A673 (cell line): ENCODE results near the gene RHEB. TPM values are rescaled to one million over a fixed set of nuclear protein-coding genes. Genes with fewer than 3 reads are reported as not detected.
"Not testable (repeated sequence)": the region's sequence is repeated elsewhere in the genome, so short reads cannot be mapped to it uniquely, and the experiment has no call there.

Experiments used
- BruUV-seq: library from RNA; stranded (reverse); fragments of 400-500 nt; replicated peaks from 2 replicates; lab custom pipeline; 2021; lab: Mats Ljungman, UMichigan
- CTCF ChIA-PET: fragments of 300-600 bp; sonication (Branson Sonifier 250); formaldehyde crosslinking; loops from one replicate; lab custom pipeline; 2022; ENCODE audit warnings: antibody characterized with exemption; lab: Charles Lee
- POLR2A ChIA-PET: fragments of 300-600 bp; sonication (Branson Sonifier 250); formaldehyde crosslinking; loops from one replicate; lab custom pipeline; 2022; ENCODE audit warnings: antibody characterized with exemption; ENCODE audit not compliant: low non-redundant PET; lab: Charles Lee
- DNase-seq: peaks from one replicate; pipeline ENCODE4 v3.0.0-alpha.2; 2015; ENCODE audit warnings: low spot score
- H3K27ac ChIP-seq: fragments of 200-600 bp; sonication (generic); 2 replicates; pipeline ENCODE4 v1.5.1; 2016; ENCODE audit warnings: mixed run types, low read depth, mild to moderate bottlenecking, mixed read lengths, antibody characterized with exemption, low read length; ENCODE audit not compliant: poor library complexity, severe bottlenecking
- H3K27me3 ChIP-seq: fragments of 200-600 bp; sonication (generic); replicated peaks from 2 replicates; pipeline ENCODE4 v1.6.1; 2017; ENCODE audit warnings: mixed run types, low read depth, mild to moderate bottlenecking, mixed read lengths, antibody characterized with exemption, low read length; ENCODE audit not compliant: insufficient read depth, poor library complexity
- H3K36me3 ChIP-seq: fragments of 200-600 bp; sonication (generic); 2 replicates; pipeline ENCODE4 v1.6.1; 2016; ENCODE audit warnings: mixed run types, mild to moderate bottlenecking, mixed read lengths, antibody characterized with exemption, low read length; ENCODE audit not compliant: insufficient read depth, poor library complexity, severe bottlenecking
- H3K4me1 ChIP-seq: fragments of 200-600 bp; sonication (generic); 2 replicates; pipeline ENCODE4 v1.6.1; 2017; ENCODE audit warnings: mixed run types, mild to moderate bottlenecking, mixed read lengths, antibody characterized with exemption, low read length; ENCODE audit not compliant: insufficient read depth, poor library complexity, severe bottlenecking
- H3K4me3 ChIP-seq: fragments of 200-600 bp; sonication (generic); 2 replicates; pipeline ENCODE4 v1.5.1; 2016; ENCODE audit warnings: low read depth, mixed run types, mild to moderate bottlenecking, mixed read lengths, low read length; ENCODE audit not compliant: poor library complexity, severe bottlenecking
- H3K9me3 ChIP-seq: fragments of 200-600 bp; sonication (generic); 2 replicates; pipeline ENCODE4 v1.6.1; 2016; ENCODE audit warnings: mixed run types, low read depth, mild to moderate bottlenecking, mixed read lengths, antibody characterized with exemption, low read length; ENCODE audit not compliant: poor library complexity, severe bottlenecking
- CTCF ChIP-seq: fragments of 300-800, 200-600 bp; sonication (generic); conservative IDR thresholded peaks from 2 replicates; pipeline ENCODE4 v1.5.1; 2017; ENCODE audit warnings: low read depth, mild to moderate bottlenecking, antibody characterized with exemption, low read length, moderate library complexity, mixed read lengths
- EZH2 ChIP-seq: fragments of 200-600 bp; sonication (generic); IDR thresholded peaks from 2 replicates; pipeline ENCODE4 v1.6.1; 2017; ENCODE audit warnings: borderline replicate concordance, low read depth, mild to moderate bottlenecking, mixed read lengths, antibody characterized with exemption, low read length; ENCODE audit not compliant: poor library complexity, severe bottlenecking
- intact Hi-C: fragments of 100-400 bp; cut with micrococcal nuclease; formaldehyde crosslinking; loops from one replicate; pipeline ENCODE4 v1.10.0; 2022; ENCODE audit not compliant: unreplicated experiment
- total RNA-seq: library from RNA; stranded (reverse); gene quantifications from 2 replicates; pipeline ENCODE4 v1.2.3, GENCODE V29; 2021

Gene RHEB
- total RNA-seq, 1 experiment from 2014 or later, result 136 TPM

GRCh38 chr7:151537818-151538561, 18.3 kb upstream of the RHEB start:
- no peaks in the 10 kb centered on the region for H3K27me3 ChIP-seq
- TF ChIP-seq CTCF (no peak), EZH2 (no peak)
- H3K27ac ChIP-seq, result no peak overlapping the region
- H3K9me3 ChIP-seq, result no peaks in the 10 kb centered on the region
- no peaks in the 10 kb centered on the region for H3K36me3 ChIP-seq
- DNase-seq, result no peak
- ChIA-PET POLR2A (no interaction called here), CTCF (no interaction called here)
- no TSS peak for BruUV-seq
- intact Hi-C loops, result no loop called here
- no peaks in the 10 kb centered on the region for H3K4me1 ChIP-seq
- no peak overlapping the region for H3K4me3 ChIP-seq

GRCh38 chr7:151536178-151536577, 16.5 kb upstream of the RHEB start:
- CTCF ChIA-PET, H3K4me3 ChIP-seq, intact Hi-C loops, H3K27me3 ChIP-seq, H3K9me3 ChIP-seq, H3K36me3 ChIP-seq, POLR2A ChIA-PET, H3K4me1 ChIP-seq, DNase-seq, BruUV-seq, H3K27ac ChIP-seq: not testable (repeated sequence)

- no TSS peak for BruUV-seq
- intact Hi-C loops, result no loop called here
- CTCF ChIA-PET, result no interaction called here
Measured at GRCh38 chr7:151529842-151530241, 10.1 kb upstream of the RHEB start.

More at GRCh38 chr7:151529842-151530241, 10.1 kb upstream of the RHEB start:
- Histone ChIP-seq H3K4me1 (no peaks in the 10 kb centered on the region), H3K27ac (no peak overlapping the region), H3K9me3 (peaks cover 13% of the 10 kb centered on the region), H3K4me3 (no peak overlapping the region), H3K36me3 (no peaks in the 10 kb centered on the region), H3K27me3 (no peaks in the 10 kb centered on the region)
- no peak for TF ChIP-seq EZH2
- TF ChIP-seq CTCF, result no peak
- POLR2A ChIA-PET, result no interaction called here
- DNase-seq, result no peak
